BE2C (cell line): ENCODE data around the gene SPTY2D1.

Experiments used
- DNase-seq: peaks from one replicate; pipeline ENCODE4 v3.0.0-alpha.2; 2020
- H3K27me3 ChIP-seq: fragments of 250-450 bp; sonication (Bioruptor Pico); 2 replicates; pipeline ENCODE4 v1.5.1; 2020; ENCODE audit warnings: mild to moderate bottlenecking
- H3K36me3 ChIP-seq: fragments of 250-450 bp; sonication (Bioruptor Pico); 2 replicates; pipeline ENCODE4 v1.5.1; 2020; ENCODE audit warnings: mild to moderate bottlenecking
- H3K4me1 ChIP-seq: fragments of 250-450 bp; sonication (Bioruptor Pico); 2 replicates; pipeline ENCODE4 v1.5.1; 2020
- H3K4me3 ChIP-seq: 2 replicates; pipeline ENCODE4 v1.5.1; 2011; ENCODE audit warnings: low read depth, low read length
- H3K9me3 ChIP-seq: fragments of 250-450 bp; sonication (Bioruptor Pico); 2 replicates; pipeline ENCODE4 v1.5.1; 2020
- CTCF ChIP-seq: IDR thresholded peaks from 2 replicates; pipeline ENCODE4 v1.5.1; 2012; ENCODE audit warnings: mild to moderate bottlenecking, low read depth, low read length

Gene SPTY2D1

GRCh38 chr11:18578975-18579598 is 55.1 kb downstream of the SPTY2D1 start:
- no peak for TF ChIP-seq CTCF
- no peaks in the 10 kb centered on the region for H3K27me3 ChIP-seq
- no peaks in the 10 kb centered on the region for H3K4me1 ChIP-seq
- H3K4me3 ChIP-seq: no peak overlapping the region
- H3K9me3 ChIP-seq: no peaks in the 10 kb centered on the region
- no peaks in the 10 kb centered on the region for H3K36me3 ChIP-seq
- no peak for DNase-seq

- H3K4me1 ChIP-seq: no peaks in the 10 kb centered on the region
- DNase-seq: no peak
- H3K27me3 ChIP-seq: no peaks in the 10 kb centered on the region
- TF ChIP-seq CTCF: no peak
- no peak overlapping the region for H3K4me3 ChIP-seq
- no peaks in the 10 kb centered on the region for H3K36me3 ChIP-seq
- no peaks in the 10 kb centered on the region for H3K9me3 ChIP-seq
Observed at GRCh38 chr11:18575361-18575760, 58.8 kb downstream of the SPTY2D1 start.

- H3K4me3 ChIP-seq: no peak overlapping the region
- TF ChIP-seq CTCF: no peak
- H3K27me3 ChIP-seq: no peaks in the 10 kb centered on the region
- no peak for DNase-seq
- H3K4me1 ChIP-seq: no peaks in the 10 kb centered on the region
- H3K9me3 ChIP-seq: no peaks in the 10 kb centered on the region
- no peaks in the 10 kb centered on the region for H3K36me3 ChIP-seq
Observed at GRCh38 chr11:18567081-18567480, 67.1 kb downstream of the SPTY2D1 start.

GRCh38 chr11:18566406-18566805 is 67.7 kb downstream of the SPTY2D1 start:
- Histone ChIP-seq H3K36me3 (no peaks in the 10 kb centered on the region), H3K4me3 (no peak overlapping the region), H3K4me1 (no peaks in the 10 kb centered on the region), H3K9me3 (no peaks in the 10 kb centered on the region), H3K27me3 (no peaks in the 10 kb centered on the region)
- no peak for DNase-seq
- TF ChIP-seq CTCF: no peak

GRCh38 chr11:18564149-18564548 is 70.0 kb downstream of the SPTY2D1 start:
- Histone ChIP-seq H3K36me3 (no peaks in the 10 kb centered on the region), H3K4me3 (no peak overlapping the region), H3K4me1 (no peaks in the 10 kb centered on the region), H3K9me3 (no peaks in the 10 kb centered on the region), H3K27me3 (no peaks in the 10 kb centered on the region)
- DNase-seq: no peak
- no peak for TF ChIP-seq CTCF

GRCh38 chr11:18563090-18563730 is 70.9 kb downstream of the SPTY2D1 start:
- Histone ChIP-seq H3K4me3 (no peak overlapping the region), H3K9me3 (no peaks in the 10 kb centered on the region), H3K4me1 (no peaks in the 10 kb centered on the region), H3K36me3 (no peaks in the 10 kb centered on the region), H3K27me3 (no peaks in the 10 kb centered on the region)
- TF ChIP-seq CTCF: no peak
- DNase-seq: no peak
